ENCODE data around the gene MSX1. TPM values are rescaled to one million over a fixed set of nuclear protein-coding genes. Genes with fewer than 3 reads are reported as not detected.

Gene MSX1
- total and polyA plus RNA-seq, 7 experiments from 2014 or later = not detected

- Mint-ChIP-seq H3K36me3 (peaks cover 0 to 4% (median 0%) of the 10 kb centered on the region in 5 donors), H3K9me3 (peaks cover 0 to 6% (median 0%) of the 10 kb centered on the region in 11 donors), H3K27me3 (peaks cover 65 to 81% (median 75%) of the 10 kb centered on the region in 5 donors), H3K27ac (peak overlapping the region in 1 of 9 donors; percentile 60), H3K4me3 (no peak overlapping the region), H3K4me1 (peaks cover 10 to 41% (median 25%) of the 10 kb centered on the region in 7 donors)
- no peak for DNase-seq
- peaks cover 7 to 29% of the 10 kb centered on the region in 2 donors for H3K27me3 ChIP-seq (ENCODE audit: control insufficient read depth in 2 of 2, insufficient read depth in 2 of 2, low read length in 2 of 2)
- intact Hi-C loops (cut with micrococcal nuclease) = no loop called here
- no peak overlapping the region for H3K4me3 ChIP-seq (ENCODE audit: low read length)
- POLR2A ChIA-PET = no interaction called here
- no peak overlapping the region for H3K27ac ChIP-seq (ENCODE audit: low read depth, low read length)
- H3K9me3 ChIP-seq (ENCODE audit: control insufficient read depth in 2 of 3, low read length in 3 of 3) = no peaks in the 10 kb centered on the region
- no peaks in the 10 kb centered on the region for H3K36me3 ChIP-seq (ENCODE audit: control insufficient read depth in 2 of 3, insufficient read depth in 3 of 3, low read length in 3 of 3)
- no peak for ATAC-seq
- CTCF ChIA-PET = no interaction called here
- H3K4me1 ChIP-seq (ENCODE audit: control insufficient read depth in 2 of 2, insufficient read depth in 2 of 2, low read length in 2 of 2) = peaks cover 7 to 13% of the 10 kb centered on the region in 2 donors
Measured at GRCh38 chr4:4864940-4865704, 5.7 kb downstream of the MSX1 start.

- H3K4me1 ChIP-seq (ENCODE audit: control insufficient read depth in 2 of 2, insufficient read depth in 2 of 2, low read length in 2 of 2) = peaks cover 6 to 9% of the 10 kb centered on the region in 2 donors
- intact Hi-C loops (cut with micrococcal nuclease) = no loop called here
Measured at GRCh38 chr4:4865705-4866123, 6.2 kb downstream of the MSX1 start.

DNA sequence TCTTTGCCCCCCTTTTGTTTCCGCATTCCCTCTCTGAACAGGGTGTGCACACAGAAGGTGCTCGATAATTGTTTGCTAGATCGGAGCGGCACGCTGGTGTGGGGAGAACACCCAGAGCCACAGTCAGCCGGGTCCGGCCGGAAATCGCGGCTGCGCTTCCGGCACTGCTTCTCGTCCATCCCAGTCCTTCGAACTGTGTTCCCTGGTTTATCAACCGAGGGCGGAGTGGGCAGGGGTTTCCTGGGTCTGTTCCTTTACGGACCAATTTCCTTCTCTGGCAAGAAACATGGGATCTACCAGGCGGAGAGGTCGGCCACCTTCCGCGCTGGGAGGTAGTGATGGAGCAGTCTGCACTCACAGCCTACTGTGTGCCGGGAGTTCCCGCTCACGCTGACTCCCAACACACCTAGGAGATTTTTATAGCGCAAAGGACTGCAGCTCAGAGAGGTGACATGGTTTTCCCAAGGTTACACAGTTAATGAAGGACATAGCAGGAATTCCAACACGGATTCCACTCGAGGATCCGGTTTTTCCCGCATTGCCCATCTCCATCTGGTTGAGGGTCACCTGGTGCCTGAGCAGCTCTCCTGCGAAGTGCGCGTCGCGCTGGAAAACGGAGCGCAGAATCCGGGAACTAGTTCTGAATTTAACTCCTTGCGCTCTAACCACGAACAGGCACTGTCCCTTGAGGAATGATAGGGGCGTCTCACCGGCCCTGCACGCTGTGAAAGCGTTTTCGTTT, 6.8 kb downstream of the MSX1 start:
- intact Hi-C loops (cut with micrococcal nuclease) = no loop called here
- Histone ChIP-seq H3K9me3 (ENCODE audit: control insufficient read depth in 2 of 3, low read length in 3 of 3) (no peaks in the 10 kb centered on the region), H3K4me1 (ENCODE audit: control insufficient read depth in 2 of 2, insufficient read depth in 2 of 2, low read length in 2 of 2) (peaks cover under 1 to 4% of the 10 kb centered on the region in 2 donors), H3K4me3 (ENCODE audit: low read length) (no peak overlapping the region), H3K27ac (ENCODE audit: low read depth, low read length) (no peak overlapping the region), H3K27me3 (ENCODE audit: control insufficient read depth in 2 of 2, insufficient read depth in 2 of 2, low read length in 2 of 2) (peaks cover 10 to 22% of the 10 kb centered on the region in 2 donors), H3K36me3 (ENCODE audit: control insufficient read depth in 2 of 3, insufficient read depth in 3 of 3, low read length in 3 of 3) (no peaks in the 10 kb centered on the region)
- H3K27ac Mint-ChIP-seq = peak overlapping the region in 1 of 9 donors; percentile 76
- POLR2A ChIA-PET = no interaction called here
- CTCF ChIA-PET = no interaction called here
- peaks cover 0 to 4% (median 0%) of the 10 kb centered on the region in 11 donors for H3K9me3 Mint-ChIP-seq
- H3K36me3 Mint-ChIP-seq = peaks cover 0 to 4% (median 0%) of the 10 kb centered on the region in 5 donors
- H3K4me3 Mint-ChIP-seq = peak overlapping the region in 5 of 10 donors; percentile 16 to 63 (median 37)
- no peak for DNase-seq
- H3K27me3 Mint-ChIP-seq = peaks cover 67 to 83% (median 78%) of the 10 kb centered on the region in 5 donors
- ATAC-seq = no peak
- H3K4me1 Mint-ChIP-seq = peaks cover 6 to 47% (median 19%) of the 10 kb centered on the region in 7 donors

More at GRCh38 chr4:4865705-4866123, 6.2 kb downstream of the MSX1 start:
- peaks cover 0 to 4% (median 0%) of the 10 kb centered on the region in 11 donors for H3K9me3 Mint-ChIP-seq
- peaks cover 7 to 44% (median 21%) of the 10 kb centered on the region in 7 donors for H3K4me1 Mint-ChIP-seq
- no peak overlapping the region for H3K4me3 ChIP-seq (ENCODE audit: low read length)
- H3K27ac Mint-ChIP-seq = peak overlapping the region in 1 of 9 donors; percentile 76
- H3K36me3 ChIP-seq (ENCODE audit: control insufficient read depth in 2 of 3, insufficient read depth in 3 of 3, low read length in 3 of 3) = no peaks in the 10 kb centered on the region
- peaks cover 9 to 28% of the 10 kb centered on the region in 2 donors for H3K27me3 ChIP-seq (ENCODE audit: control insufficient read depth in 2 of 2, insufficient read depth in 2 of 2, low read length in 2 of 2)
- DNase-seq = no peak
- ATAC-seq = no peak
- ChIA-PET POLR2A (no interaction called here), CTCF (no interaction called here)
- H3K27me3 Mint-ChIP-seq = peaks cover 67 to 83% (median 77%) of the 10 kb centered on the region in 5 donors
- H3K9me3 ChIP-seq (ENCODE audit: control insufficient read depth in 2 of 3, low read length in 3 of 3) = no peaks in the 10 kb centered on the region
- H3K4me3 Mint-ChIP-seq = peak overlapping the region in 2 of 10 donors; percentile 35 to 51
- no peak overlapping the region for H3K27ac ChIP-seq (ENCODE audit: low read depth, low read length)
- peaks cover 0 to 4% (median 0%) of the 10 kb centered on the region in 5 donors for H3K36me3 Mint-ChIP-seq

DNA sequence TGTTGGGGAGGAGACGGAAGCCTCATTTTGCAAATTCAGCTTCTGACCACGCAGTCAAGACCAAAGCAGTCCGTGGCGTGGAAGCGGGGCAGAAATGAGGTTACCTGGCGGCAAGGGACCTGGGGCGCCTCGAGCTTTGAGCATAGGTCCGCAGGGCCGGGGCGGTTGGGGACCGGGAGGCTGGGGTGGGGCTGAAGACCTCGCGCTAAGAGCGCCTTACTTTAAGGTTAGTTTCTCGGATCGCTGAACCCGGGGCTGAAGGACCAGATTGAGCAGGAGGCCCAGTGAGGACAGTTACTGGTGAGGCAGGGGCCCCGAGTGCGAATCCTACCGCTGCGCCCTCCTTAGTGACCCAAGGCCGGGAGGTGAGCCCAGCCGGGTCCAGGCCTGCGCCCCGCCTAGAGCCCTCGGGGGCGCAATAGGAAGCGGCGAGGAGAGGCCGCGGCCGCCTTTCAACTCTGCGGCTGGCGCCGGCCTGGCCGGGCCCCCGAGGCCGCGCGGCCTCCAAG, 7.5 kb downstream of the MSX1 start:
- DNase-seq = no peak
- CTCF ChIA-PET = no interaction called here

GRCh38 chr4:4867375-4868039, 8.0 kb downstream of the MSX1 start:
- Histone ChIP-seq H3K36me3 (ENCODE audit: control insufficient read depth in 2 of 3, insufficient read depth in 3 of 3, low read length in 3 of 3) (no peaks in the 10 kb centered on the region), H3K4me1 (ENCODE audit: control insufficient read depth in 2 of 2, insufficient read depth in 2 of 2, low read length in 2 of 2) (no peaks in the 10 kb centered on the region), H3K4me3 (ENCODE audit: low read length) (no peak overlapping the region), H3K27ac (ENCODE audit: low read depth, low read length) (no peak overlapping the region), H3K27me3 (ENCODE audit: control insufficient read depth in 2 of 2, insufficient read depth in 2 of 2, low read length in 2 of 2) (peaks cover 4 to 17% of the 10 kb centered on the region in 2 donors), H3K9me3 (ENCODE audit: control insufficient read depth in 2 of 3, low read length in 3 of 3) (no peaks in the 10 kb centered on the region)
- intact Hi-C loops (cut with micrococcal nuclease) = no loop called here
- peaks cover 0 to 4% (median 0%) of the 10 kb centered on the region in 5 donors for H3K36me3 Mint-ChIP-seq
- peaks cover 4 to 39% (median 19%) of the 10 kb centered on the region in 7 donors for H3K4me1 Mint-ChIP-seq
- no peak for DNase-seq
- no peak for ATAC-seq
- ChIA-PET POLR2A (no interaction called here), CTCF (no interaction called here)
- peaks cover 67 to 79% (median 74%) of the 10 kb centered on the region in 5 donors for H3K27me3 Mint-ChIP-seq
- H3K9me3 Mint-ChIP-seq = peaks cover 0 to 4% (median 0%) of the 10 kb centered on the region in 11 donors
- no peak overlapping the region for H3K4me3 Mint-ChIP-seq
- H3K27ac Mint-ChIP-seq = no peak overlapping the region

More for the DNA sequence above, 7.5 kb downstream of the MSX1 start:
- H3K27ac ChIP-seq (ENCODE audit: low read depth, low read length) = no peak overlapping the region
- peak overlapping the region in 5 of 10 donors; percentile 16 to 44 (median 37) for H3K4me3 Mint-ChIP-seq
- no peaks in the 10 kb centered on the region for H3K36me3 ChIP-seq (ENCODE audit: control insufficient read depth in 2 of 3, insufficient read depth in 3 of 3, low read length in 3 of 3)
- intact Hi-C loops (cut with micrococcal nuclease) = no loop called here
- ATAC-seq = no peak
- POLR2A ChIA-PET = no interaction called here
- H3K4me1 Mint-ChIP-seq = peaks cover 5 to 41% (median 21%) of the 10 kb centered on the region in 7 donors
- no peak overlapping the region for H3K27ac Mint-ChIP-seq
- peaks cover 65 to 80% (median 75%) of the 10 kb centered on the region in 5 donors for H3K27me3 Mint-ChIP-seq
- H3K4me3 ChIP-seq (ENCODE audit: low read length) = no peak overlapping the region
- peaks cover 0 to 4% (median 0%) of the 10 kb centered on the region in 11 donors for H3K9me3 Mint-ChIP-seq
- H3K9me3 ChIP-seq (ENCODE audit: control insufficient read depth in 2 of 3, low read length in 3 of 3) = no peaks in the 10 kb centered on the region
- peaks cover 5 to 19% of the 10 kb centered on the region in 2 donors for H3K27me3 ChIP-seq (ENCODE audit: control insufficient read depth in 2 of 2, insufficient read depth in 2 of 2, low read length in 2 of 2)
- peaks cover 0 to 4% (median 0%) of the 10 kb centered on the region in 5 donors for H3K36me3 Mint-ChIP-seq
- no peaks in the 10 kb centered on the region for H3K4me1 ChIP-seq (ENCODE audit: control insufficient read depth in 2 of 2, insufficient read depth in 2 of 2, low read length in 2 of 2)

GRCh38 chr4:4868040-4868757, 8.7 kb downstream of the MSX1 start:
- intact Hi-C loops (cut with micrococcal nuclease) = no loop called here
- no peak overlapping the region for H3K27ac ChIP-seq (ENCODE audit: low read depth, low read length)
- ChIA-PET CTCF (no interaction called here), POLR2A (no interaction called here)
- H3K4me3 ChIP-seq (ENCODE audit: low read length) = no peak overlapping the region
- H3K4me1 ChIP-seq (ENCODE audit: control insufficient read depth in 2 of 2, insufficient read depth in 2 of 2, low read length in 2 of 2) = no peaks in the 10 kb centered on the region
- no peak overlapping the region for H3K27ac Mint-ChIP-seq
- H3K36me3 ChIP-seq (ENCODE audit: control insufficient read depth in 2 of 3, insufficient read depth in 3 of 3, low read length in 3 of 3) = no peaks in the 10 kb centered on the region
- H3K27me3 ChIP-seq (ENCODE audit: control insufficient read depth in 2 of 2, insufficient read depth in 2 of 2, low read length in 2 of 2) = peaks cover 4 to 13% of the 10 kb centered on the region in 2 donors
- H3K9me3 Mint-ChIP-seq = peaks cover 0 to 2% (median 0%) of the 10 kb centered on the region in 11 donors
- H3K36me3 Mint-ChIP-seq = peaks cover 0 to 2% (median 0%) of the 10 kb centered on the region in 5 donors
- DNase-seq = no peak
- peaks cover 67 to 77% (median 74%) of the 10 kb centered on the region in 5 donors for H3K27me3 Mint-ChIP-seq
- H3K4me1 Mint-ChIP-seq = peaks cover 4 to 36% (median 19%) of the 10 kb centered on the region in 7 donors
- no peaks in the 10 kb centered on the region for H3K9me3 ChIP-seq (ENCODE audit: control insufficient read depth in 2 of 3, low read length in 3 of 3)
- no peak for ATAC-seq
- no peak overlapping the region for H3K4me3 Mint-ChIP-seq
